Common myeloid progenitor, CD34-positive (primary cell): ENCODE measurements around the gene SCPEP1.
"Not testable (repeated sequence)": the region's sequence is repeated elsewhere in the genome, so short reads cannot be mapped to it uniquely, and the experiment has no call there.

Experiments used
- CTCF ChIA-PET: fragments of 350-600 bp; sonication (Branson Sonifier 250); formaldehyde crosslinking; loops from one replicate; lab custom pipeline; 2021; ENCODE audit warnings: antibody characterized with exemption; lab: Charles Lee
- POLR2A ChIA-PET: fragments of 350-600 bp; sonication (Branson Sonifier 250); formaldehyde crosslinking; loops from one replicate; lab custom pipeline; 2021; ENCODE audit warnings: antibody characterized with exemption; lab: Charles Lee
- DNase-seq, 3 donors: peaks; one replicate each; pipeline versions ENCODE4 v3.0.0 to v3.0.0-alpha.2; 2013
- H3K27ac ChIP-seq, 2 experiments: 1 replicate in 1 of 2; 2 replicates in 1 of 2; pipeline ENCODE4 v1.7.0; 2013; ENCODE audit warnings: inconsistent platforms in 2 of 2, low read length in 2 of 2, mild to moderate bottlenecking in 2 of 2, low read depth in 1 of 2, moderate library complexity in 1 of 2; ENCODE audit not compliant: severe bottlenecking in 2 of 2, insufficient read depth in 1 of 2, poor library complexity in 1 of 2
- H3K27me3 ChIP-seq, 5 experiments: replicated peaks in 2 of 5; 1 replicate in 3 of 5; 2 replicates in 2 of 5; pipeline versions ENCODE4 v1.6.1 to v1.7.0; 2013; ENCODE audit warnings: low read length in 4 of 5, mild to moderate bottlenecking in 2 of 5, moderate library complexity in 2 of 5, inconsistent platforms in 1 of 5; ENCODE audit not compliant: insufficient read depth in 5 of 5, control insufficient read depth in 4 of 5
- H3K36me3 ChIP-seq, 4 experiments: 1 replicate in 2 of 4; 2 replicates in 2 of 4; pipeline versions ENCODE4 v1.6.1 to v1.7.0; 2013; ENCODE audit warnings: low read length in 3 of 4, control low read depth in 1 of 4, mild to moderate bottlenecking in 1 of 4; ENCODE audit not compliant: control insufficient read depth in 4 of 4, insufficient read depth in 4 of 4
- H3K4me1 ChIP-seq, 4 experiments: 1 replicate in 3 of 4; 2 replicates in 1 of 4; pipeline versions ENCODE4 v1.6.1 to v1.7.1; 2013; ENCODE audit warnings: low read length in 3 of 4, mild to moderate bottlenecking in 3 of 4, control low read depth in 1 of 4, inconsistent platforms in 1 of 4, moderate library complexity in 1 of 4; ENCODE audit not compliant: control insufficient read depth in 4 of 4, insufficient read depth in 4 of 4; ENCODE audit errors: control extremely low read depth in 1 of 4
- H3K4me3 ChIP-seq, 7 experiments: 1 replicate in 4 of 7; 2 replicates in 3 of 7; pipeline versions ENCODE4 v1.5.1 to v1.7.0; 2013; ENCODE audit warnings: mild to moderate bottlenecking in 7 of 7, low read length in 6 of 7, moderate library complexity in 6 of 7, inconsistent platforms in 2 of 7, low read depth in 2 of 7, control low read depth in 1 of 7; ENCODE audit not compliant: insufficient read depth in 4 of 7, control insufficient read depth in 1 of 7; ENCODE audit errors: extremely low read depth in 1 of 7
- H3K9me3 ChIP-seq, 5 experiments: 1 replicate in 4 of 5; 2 replicates in 1 of 5; pipeline versions ENCODE4 v1.6.1 to v1.7.1; 2013; ENCODE audit warnings: low read length in 4 of 5, mild to moderate bottlenecking in 2 of 5, inconsistent platforms in 1 of 5, low read depth in 1 of 5, moderate library complexity in 1 of 5; ENCODE audit not compliant: control insufficient read depth in 4 of 5, insufficient read depth in 2 of 5; ENCODE audit errors: control extremely low read depth in 1 of 5
- WGBS: methylation state at CpG from one replicate; pipeline ENCODE4 v1.1.5; 2013; ENCODE audit not compliant: insufficient coverage; 5-methylcytosine and 5-hydroxymethylcytosine counted together

The SCPEP1 gene

GRCh38 chr17:56934280-56934679 lies 43.7 kb upstream of the SCPEP1 start:
- peaks cover 5 to 45% (median 18%) of the 10 kb centered on the region in 4 experiments for H3K36me3 ChIP-seq
- 100% methylated on average over 1 of the region's 4 CpGs for WGBS
- H3K4me3 ChIP-seq = no peak overlapping the region
- DNase-seq = no peak
- H3K9me3 ChIP-seq = peaks cover 0 to 18% (median 4%) of the 10 kb centered on the region in 5 experiments
- H3K4me1 ChIP-seq = peaks cover 0 to 7% (median 2%) of the 10 kb centered on the region in 4 experiments
- no peaks in the 10 kb centered on the region for H3K27me3 ChIP-seq
- CTCF ChIA-PET = no interaction called here
- H3K27ac ChIP-seq = no peak overlapping the region
- POLR2A ChIA-PET = no interaction called here

GRCh38 chr17:56935461-56935860 lies 42.5 kb upstream of the SCPEP1 start:
- WGBS = 95% methylated on average over 2 of the region's 3 CpGs
- peaks cover 0 to 13% (median 0%) of the 10 kb centered on the region in 5 experiments for H3K9me3 ChIP-seq
- ChIA-PET POLR2A (no interaction called here), CTCF (interaction anchor here (1.1 to 2.0 kb wide), 2 partner anchors 42 to 116 kb away, joined by 5 read pairs; no protein-coding TSS in a partner anchor)
- H3K36me3 ChIP-seq = peaks cover 5 to 53% (median 19%) of the 10 kb centered on the region in 4 experiments
- no peak overlapping the region for H3K4me3 ChIP-seq
- DNase-seq = no peak
- no peaks in the 10 kb centered on the region for H3K27me3 ChIP-seq
- H3K4me1 ChIP-seq = peaks cover 2 to 9% (median 4%) of the 10 kb centered on the region in 4 experiments
- no peak overlapping the region for H3K27ac ChIP-seq

GRCh38 chr17:56936697-56937322 lies 41.1 kb upstream of the SCPEP1 start:
- H3K27me3 ChIP-seq = no peaks in the 10 kb centered on the region
- peaks cover 2 to 9% (median 4%) of the 10 kb centered on the region in 4 experiments for H3K4me1 ChIP-seq
- H3K27ac ChIP-seq = no peak overlapping the region
- ChIA-PET CTCF (interaction anchor here (0.6 to 2.0 kb wide), 4 partner anchors 9 to 117 kb away, joined by 3 to 5 read pairs (median 4); no protein-coding TSS in a partner anchor), POLR2A (no interaction called here)
- H3K9me3 ChIP-seq = peaks cover 0 to 3% (median 0%) of the 10 kb centered on the region in 5 experiments
- H3K36me3 ChIP-seq = peaks cover 5 to 63% (median 25%) of the 10 kb centered on the region in 4 experiments
- H3K4me3 ChIP-seq = no peak overlapping the region
- no peak for DNase-seq
- 93% methylated on average over 6 of the region's 6 CpGs for WGBS

- H3K9me3 ChIP-seq = no peaks in the 10 kb centered on the region
- peak overlapping the region in 1 of 2 experiments; percentile 17 for H3K27ac ChIP-seq
- CTCF ChIA-PET = interaction anchor here (0.8 kb wide), 1 partner anchor 118 kb away, joined by 3 read pairs; no protein-coding TSS in a partner anchor
- no peak overlapping the region for H3K4me3 ChIP-seq
- no peak for DNase-seq
- H3K4me1 ChIP-seq = peaks cover 2 to 9% (median 4%) of the 10 kb centered on the region in 4 experiments
- peaks cover 5 to 62% (median 26%) of the 10 kb centered on the region in 4 experiments for H3K36me3 ChIP-seq
- POLR2A ChIA-PET = no interaction called here
- 100% methylated on average over 1 of the region's 2 CpGs for WGBS
- no peaks in the 10 kb centered on the region for H3K27me3 ChIP-seq
These were observed 40.2 kb upstream of the SCPEP1 start for GRCh38 chr17:56937687-56938086.

- POLR2A ChIA-PET, H3K4me3 ChIP-seq: not testable (repeated sequence)
These were observed 39.7 kb upstream of the SCPEP1 start for GRCh38 chr17:56938206-56938605.

GRCh38 chr17:56939869-56940484 lies 38.0 kb upstream of the SCPEP1 start:
- ChIA-PET CTCF (interaction anchor here (0.7 to 1.4 kb wide), 10 partner anchors 11 to 120 kb away, joined by 3 to 7 read pairs (median 4); no protein-coding TSS in a partner anchor), POLR2A (no interaction called here)
- 69% methylated on average over 4 of the region's 11 CpGs for WGBS
- Histone ChIP-seq H3K9me3 (no peaks in the 10 kb centered on the region), H3K27me3 (no peaks in the 10 kb centered on the region), H3K4me1 (peaks cover 2 to 9% (median 4%) of the 10 kb centered on the region in 4 experiments), H3K27ac (no peak overlapping the region), H3K36me3 (peaks cover 9 to 64% (median 28%) of the 10 kb centered on the region in 4 experiments), H3K4me3 (no peak overlapping the region)
- DNase-seq = peak; percentile 83 to 92 (median 90)

More at GRCh38 chr17:56938206-56938605, 39.7 kb upstream of the SCPEP1 start:
- 100% methylated on average over 1 of the region's 5 CpGs for WGBS
- H3K4me1 ChIP-seq, H3K9me3 ChIP-seq, H3K27me3 ChIP-seq: not testable (repeated sequence)
- CTCF ChIA-PET = interaction anchor here (0.8 kb wide), 1 partner anchor 118 kb away, joined by 3 read pairs; no protein-coding TSS in a partner anchor
- Histone ChIP-seq H3K36me3 (peaks cover 5 to 64% (median 26%) of the 10 kb centered on the region in 4 experiments), H3K27ac (peak overlapping the region in 1 of 2 experiments; percentile 17)
- DNase-seq = peak in 2 of 3 donors; percentile 44 to 54
